ENCODE data around the gene MMP25.
"Not testable (repeated sequence)": the region's sequence is repeated elsewhere in the genome, so short reads cannot be mapped to it uniquely, and the experiment has no call there.

MMP25 gene

DNA sequence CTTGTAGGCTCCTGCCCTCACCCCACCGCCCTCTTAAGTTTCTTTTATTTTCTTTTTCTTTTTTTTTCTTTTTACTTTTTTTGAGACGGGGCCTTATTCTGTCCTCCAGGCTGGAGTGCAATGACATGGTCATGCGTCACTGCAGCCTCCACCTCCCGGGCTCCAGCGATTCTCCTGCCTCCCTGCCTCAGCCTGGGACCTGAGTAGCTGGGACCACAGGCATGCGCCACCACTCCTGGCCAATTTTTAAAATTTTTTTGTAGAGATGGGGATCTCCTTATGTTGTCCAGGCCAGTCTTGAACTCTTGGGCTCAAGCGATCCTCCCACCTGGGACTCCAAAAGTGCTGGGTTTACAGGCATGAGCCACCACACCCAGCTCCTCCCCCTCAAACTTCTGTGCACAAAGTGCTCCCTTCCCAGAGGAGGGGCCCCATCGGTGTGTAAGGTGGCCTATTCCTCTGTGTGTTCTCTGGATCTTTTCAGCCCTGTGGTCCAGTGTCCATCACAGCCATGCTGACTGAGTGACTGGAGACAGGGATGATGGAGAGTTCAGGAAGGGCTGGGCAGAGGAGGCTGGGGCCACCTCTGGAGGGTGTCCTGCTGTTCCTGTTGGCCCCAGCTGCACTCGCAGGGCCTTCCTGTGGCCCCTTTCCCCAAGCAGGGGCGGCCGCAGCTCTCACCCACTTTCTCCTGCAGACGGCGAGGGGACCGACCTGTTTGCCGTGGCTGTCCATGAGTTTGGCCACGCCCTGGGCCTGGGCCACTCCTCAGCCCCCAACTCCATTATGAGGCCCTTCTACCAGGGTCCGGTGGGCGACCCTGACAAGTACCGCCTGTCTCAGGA is 10.2 kb downstream of the MMP25 start:
- DNase-seq: no peak

DNA sequence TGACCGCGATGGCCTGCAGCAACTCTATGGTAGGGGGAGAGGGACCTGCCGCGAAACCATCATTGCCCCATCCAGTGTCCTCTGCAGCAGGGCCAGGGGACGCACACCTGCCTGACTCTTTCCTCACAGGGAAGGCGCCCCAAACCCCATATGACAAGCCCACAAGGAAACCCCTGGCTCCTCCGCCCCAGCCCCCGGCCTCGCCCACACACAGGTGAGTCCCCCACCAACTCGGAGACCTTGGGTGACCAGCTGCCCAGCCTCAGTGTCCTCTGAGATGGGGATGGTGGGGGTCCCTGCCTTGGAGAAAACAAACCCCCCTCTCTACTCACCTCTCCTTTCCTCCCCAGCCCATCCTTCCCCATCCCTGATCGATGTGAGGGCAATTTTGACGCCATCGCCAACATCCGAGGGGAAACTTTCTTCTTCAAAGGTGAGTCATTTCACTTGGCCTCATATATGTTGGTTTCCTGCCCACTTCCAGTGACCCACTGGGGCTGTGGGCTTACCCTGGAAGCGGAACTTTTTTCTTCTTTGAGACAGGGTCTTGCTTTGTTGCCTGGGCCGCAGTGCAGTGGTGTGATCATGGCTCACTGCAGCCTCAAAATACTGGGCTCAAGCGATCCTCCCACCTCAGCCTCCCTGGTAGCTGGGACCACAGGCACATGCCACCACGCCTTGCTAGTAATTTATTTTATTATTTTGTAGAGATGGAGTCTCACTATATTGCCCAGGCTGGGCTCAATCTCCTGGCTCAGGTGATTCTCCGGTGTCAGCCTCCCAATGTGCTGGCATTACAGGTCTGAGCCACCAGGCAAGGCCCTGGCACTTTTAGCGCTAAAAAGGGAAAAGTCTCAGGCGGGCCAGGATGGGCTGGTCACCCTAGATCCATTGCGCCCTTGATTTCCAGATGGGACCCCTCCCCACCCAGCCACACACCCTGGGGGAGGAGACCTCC is 11.1 kb downstream of the MMP25 start:
- no peak for DNase-seq

DNA sequence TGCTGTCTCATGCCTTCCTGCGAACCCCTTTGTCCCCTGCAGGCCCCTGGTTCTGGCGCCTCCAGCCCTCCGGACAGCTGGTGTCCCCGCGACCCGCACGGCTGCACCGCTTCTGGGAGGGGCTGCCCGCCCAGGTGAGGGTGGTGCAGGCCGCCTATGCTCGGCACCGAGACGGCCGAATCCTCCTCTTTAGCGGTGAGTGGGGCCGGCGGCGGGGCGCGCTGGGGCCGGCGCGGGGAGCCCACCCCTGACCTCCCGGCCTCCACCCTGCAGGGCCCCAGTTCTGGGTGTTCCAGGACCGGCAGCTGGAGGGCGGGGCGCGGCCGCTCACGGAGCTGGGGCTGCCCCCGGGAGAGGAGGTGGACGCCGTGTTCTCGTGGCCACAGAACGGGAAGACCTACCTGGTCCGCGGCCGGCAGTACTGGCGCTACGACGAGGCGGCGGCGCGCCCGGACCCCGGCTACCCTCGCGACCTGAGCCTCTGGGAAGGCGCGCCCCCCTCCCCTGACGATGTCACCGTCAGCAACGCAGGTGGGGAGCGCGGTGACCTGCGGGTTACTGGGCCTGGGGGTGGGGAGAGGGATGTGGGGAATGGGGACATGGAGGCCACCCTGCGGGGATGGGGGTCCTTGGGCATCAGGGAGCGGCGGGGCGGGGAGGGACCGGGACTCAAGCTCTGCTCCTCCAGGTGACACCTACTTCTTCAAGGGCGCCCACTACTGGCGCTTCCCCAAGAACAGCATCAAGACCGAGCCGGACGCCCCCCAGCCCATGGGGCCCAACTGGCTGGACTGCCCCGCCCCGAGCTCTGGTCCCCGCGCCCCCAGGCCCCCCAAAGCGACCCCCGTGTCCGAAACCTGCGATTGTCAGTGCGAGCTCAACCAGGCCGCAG is 12.0 kb downstream of the MMP25 start:
- DNase-seq: peak; percentile 28

DNA sequence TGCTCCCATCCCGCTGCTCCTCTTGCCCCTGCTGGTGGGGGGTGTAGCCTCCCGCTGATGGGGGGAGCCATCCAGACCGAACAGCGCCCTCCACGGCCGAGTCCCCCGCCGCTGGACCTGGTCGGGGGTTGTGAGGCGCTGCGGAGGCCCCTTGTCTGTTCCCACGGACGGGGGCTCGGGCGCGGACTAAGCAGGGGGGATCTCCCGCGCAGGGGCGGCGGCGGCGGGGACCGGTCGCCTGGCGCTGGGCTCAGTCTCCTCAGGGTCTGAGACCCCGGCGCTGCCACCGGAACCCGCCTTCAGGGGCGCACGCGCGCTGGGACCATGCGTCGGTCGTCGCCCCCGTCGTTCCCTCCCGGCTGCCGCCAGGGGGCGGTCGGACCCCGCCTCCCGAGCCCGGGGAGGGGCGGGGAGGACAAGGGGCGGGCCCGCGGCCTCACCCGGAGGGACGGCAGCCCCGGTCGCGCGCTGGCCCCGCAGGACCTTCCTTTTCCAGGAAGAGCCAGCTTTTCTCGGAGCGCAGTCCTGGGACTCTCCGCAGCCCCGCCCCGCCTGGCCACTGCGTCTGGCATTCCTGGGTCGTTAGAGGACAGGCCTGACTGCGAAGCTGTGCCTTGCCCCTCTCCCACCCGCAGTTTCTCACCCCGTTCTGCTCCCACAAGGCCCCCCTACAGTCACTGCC is 12.8 kb downstream of the MMP25 start:
- DNase-seq: peak; percentile 78

DNA sequence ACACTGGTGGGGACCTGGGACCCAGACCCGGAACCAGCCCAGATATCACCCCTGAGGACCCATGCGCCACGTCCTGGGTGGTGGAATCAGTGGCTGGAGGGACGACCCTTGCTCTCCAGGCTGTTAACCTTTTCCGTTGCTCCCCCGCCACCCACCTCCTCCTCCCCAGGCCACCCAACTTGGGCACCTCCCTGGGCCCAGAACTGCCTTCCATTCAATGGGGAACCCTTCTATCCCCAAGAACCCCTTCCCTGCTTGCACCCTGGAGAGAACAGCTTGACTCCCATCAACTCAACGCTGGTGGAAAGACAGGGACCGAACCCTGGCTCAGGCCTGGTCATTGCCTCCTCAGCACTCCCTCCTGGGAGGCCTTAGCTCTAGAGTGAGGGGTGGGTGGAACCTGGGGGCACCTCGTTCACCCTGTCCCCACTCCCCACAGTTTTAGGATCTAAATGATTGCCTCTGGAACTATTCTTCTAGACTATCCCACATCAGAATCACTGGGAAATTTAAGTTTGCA is 13.4 kb downstream of the MMP25 start:
- no peak for DNase-seq

DNA sequence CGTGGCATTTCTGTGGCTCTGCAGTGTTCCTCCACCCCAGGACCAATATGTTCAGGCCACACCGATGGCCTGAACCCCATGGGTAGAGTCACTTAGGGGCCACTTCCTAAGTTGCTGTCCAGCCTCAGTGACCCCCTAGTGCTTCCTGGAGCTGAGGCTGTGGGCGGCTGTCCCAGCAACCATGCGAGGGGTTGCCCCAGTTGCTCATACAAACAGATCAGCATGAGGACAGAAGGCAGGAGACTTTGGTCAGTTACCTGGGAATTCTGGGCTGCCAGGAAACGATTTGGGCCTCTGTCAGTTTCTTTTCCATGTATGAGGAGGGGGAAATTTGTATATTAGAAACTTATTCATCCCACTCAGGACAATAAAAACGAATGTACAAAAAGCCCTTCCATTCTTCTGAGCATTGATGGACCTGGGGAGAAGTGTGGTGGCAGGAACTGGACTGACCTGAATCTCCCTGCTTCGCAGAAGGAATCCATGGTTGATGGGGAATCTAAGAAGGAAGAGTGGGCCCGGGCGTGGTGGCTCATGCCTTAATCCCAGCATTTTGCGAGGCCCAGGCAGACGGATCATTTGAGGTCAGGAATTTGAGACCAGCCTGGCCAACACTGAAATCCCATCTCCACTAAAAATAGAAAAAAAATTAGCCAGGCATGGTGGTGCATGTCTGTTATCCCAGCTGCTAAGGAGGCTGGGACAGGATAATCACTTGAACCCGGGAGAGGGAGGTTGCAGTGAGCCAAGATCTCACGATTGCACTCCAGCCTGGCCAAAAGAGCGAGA is 14.2 kb downstream of the MMP25 start:
- no peak for DNase-seq

DNA sequence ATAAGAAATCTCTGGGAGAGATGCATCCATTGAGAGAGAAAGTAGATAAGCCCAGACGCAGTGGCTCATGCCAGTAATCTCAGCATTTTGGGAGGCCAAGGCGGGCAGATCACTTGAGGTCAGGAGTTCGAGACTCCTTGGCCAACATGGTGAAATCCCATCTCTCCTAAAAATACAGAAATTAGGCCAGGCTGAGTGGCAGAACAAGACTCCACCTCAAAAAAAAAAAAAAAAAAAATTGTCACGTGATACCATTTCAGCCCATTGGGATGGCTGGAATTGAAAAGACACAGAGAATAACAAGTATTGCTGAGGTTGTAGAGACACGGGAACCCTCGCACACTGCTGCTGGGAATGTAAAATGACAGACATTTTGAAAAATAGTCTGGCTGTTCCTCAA is 16.2 kb downstream of the MMP25 start:
- no peak for DNase-seq

DNA sequence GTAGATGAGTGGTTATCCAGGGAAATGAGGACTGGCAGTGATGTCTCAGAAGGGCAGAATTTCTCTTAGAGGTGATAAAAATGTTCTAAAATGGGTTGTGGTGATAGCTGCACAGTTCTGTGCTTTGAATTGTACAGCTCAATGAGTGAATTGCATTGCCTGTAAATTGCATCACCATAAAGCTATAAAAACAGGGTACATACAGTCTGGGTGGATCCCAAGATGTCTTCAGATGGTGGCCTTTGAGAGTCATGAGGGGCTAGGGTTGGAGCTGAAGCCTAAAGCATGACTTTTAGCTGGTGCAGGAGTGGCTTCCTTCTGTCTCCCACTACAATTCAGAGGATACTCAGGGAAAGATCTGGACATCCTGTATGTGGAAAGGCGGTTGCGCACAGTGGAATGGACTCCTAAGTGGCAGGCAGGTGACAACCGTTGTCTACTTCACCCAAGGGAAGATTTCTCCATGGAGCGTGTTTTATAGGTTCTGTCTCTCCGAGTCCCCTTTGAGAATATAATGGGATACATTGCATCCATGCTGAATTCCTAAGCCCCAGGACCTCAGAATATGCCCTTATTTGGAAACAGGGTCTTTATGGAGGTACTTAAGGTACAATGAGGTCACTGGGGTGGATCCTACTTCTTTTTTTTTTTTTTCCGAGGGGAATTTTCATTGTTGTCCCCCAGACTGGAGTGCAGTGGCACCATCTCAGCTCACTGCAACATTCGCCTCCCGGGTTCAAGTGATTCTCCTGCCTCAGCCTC is 17.4 kb downstream of the MMP25 start:
- DNase-seq: no peak

DNA sequence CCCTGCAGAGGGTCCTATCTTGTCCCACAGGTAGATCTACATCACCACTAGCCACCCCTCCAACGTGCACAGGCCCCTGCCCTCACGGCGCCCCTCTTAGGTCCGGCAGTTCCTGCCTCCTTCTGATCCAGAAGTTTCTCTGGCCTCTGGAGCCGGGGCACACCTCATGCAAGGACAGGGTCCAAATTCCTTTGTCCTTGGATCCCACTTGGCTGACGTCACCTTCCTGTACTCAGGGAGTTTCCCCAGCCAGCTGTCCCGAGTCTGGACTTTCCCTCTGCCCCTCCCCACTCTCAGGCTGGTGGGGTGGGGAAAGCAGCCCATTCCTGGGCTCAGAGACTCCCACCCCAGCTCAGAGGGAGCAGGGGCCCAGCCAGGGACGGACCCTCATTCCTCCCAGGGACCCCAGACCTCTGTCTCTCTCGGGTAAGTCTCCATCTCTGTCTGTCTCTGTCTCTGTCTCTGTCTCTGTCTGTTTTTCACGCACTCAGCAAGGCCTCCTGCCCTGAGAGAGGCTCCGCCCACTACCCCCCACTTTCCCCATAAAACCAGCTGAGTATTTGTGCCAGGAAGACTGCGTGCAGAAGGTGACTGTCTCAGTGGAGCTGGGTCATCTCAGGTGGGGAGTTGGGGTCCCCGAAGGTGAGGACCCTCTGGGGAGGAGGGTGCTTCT is 18.8 kb downstream of the MMP25 start, which contains the start of gene IL32:
Gene IL32, plus strand, starts transcription at position 572 of the 673 bp plus-strand sequence. CDS start 172 bp downstream, outside the sequence.
- DNase-seq: no peak

DNA sequence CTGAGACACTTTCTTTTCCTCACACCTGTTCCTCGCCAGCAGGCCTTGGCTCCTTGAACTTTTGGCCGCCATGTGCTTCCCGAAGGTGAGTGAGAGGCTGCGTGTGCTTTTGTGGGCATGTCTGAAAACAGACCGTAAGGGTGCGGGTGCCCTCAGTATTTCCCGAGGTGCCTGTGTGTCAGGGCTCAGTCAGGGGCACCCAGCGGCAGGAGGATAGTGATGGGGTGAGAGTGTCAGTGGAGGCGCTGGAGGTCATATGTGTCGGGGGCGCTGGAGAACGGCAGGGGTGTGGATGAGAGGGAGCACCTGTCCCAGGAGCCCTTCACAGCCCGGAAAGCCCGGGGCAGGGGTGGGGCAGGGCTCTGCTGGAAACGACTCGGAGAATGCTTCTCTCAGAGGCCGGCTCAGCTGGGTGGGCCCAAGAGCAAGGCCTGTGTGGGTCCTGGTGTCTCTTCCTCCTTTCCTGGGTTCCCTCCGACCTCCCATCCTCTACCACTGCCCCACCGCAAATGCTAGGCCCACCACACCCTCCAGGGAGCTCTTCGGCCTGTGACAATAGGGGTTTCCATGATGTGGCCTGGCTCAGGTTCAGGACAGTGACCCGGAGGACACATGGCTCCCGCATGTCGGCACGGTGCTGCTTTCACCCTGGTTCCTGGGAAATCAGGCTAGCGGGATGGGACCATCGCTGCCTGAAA is 19.5 kb downstream of the MMP25 start:
- no peak for DNase-seq

DNA sequence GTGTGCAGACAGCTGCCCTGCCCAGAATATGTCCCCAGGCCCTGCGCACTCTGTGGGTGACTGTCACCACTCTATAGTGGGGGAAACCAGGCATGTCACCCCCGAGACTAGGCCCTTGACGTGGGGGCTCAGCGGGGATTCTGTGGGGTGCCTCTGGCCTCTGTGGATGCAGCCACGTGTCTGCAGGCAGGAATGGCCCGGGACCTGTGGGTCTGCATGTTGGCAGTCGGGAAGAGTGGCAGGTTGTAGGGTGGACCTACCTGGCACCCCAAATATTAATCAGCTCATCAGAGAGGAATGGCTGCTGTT is 20.0 kb downstream of the MMP25 start:
- DNase-seq: no peak

DNA sequence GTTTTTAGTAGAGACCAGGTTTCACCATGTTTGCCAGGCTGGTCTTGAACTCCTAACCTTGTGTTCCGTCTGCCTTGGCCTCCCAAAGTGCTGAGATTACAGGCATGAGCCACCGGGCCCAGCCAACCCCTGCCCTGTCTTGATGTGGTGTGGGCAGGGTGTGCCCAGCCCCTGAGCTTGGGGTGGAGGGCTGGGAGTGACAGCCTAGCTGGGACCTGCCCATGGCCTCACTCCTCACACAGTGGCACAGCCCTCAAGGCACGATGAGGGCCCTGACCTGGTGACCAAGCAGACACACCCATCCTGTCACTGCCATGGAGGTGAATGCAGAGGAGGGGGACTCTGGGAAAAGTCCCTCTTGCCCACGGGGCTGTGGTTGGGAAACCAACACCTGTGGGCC is 22.1 kb downstream of the MMP25 start:
- no peak for DNase-seq

DNA sequence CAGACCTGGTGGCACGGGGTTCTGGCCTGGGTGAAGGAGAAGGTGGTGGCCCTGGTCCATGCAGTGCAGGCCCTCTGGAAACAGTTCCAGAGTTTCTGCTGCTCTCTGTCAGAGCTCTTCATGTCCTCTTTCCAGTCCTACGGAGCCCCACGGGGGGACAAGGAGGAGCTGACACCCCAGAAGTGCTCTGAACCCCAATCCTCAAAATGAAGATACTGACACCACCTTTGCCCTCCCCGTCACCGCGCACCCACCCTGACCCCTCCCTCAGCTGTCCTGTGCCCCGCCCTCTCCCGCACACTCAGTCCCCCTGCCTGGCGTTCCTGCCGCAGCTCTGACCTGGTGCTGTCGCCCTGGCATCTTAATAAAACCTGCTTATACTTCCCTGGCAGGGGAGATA is 22.8 kb downstream of the MMP25 start:
- DNase-seq: not testable (repeated sequence)

DNA sequence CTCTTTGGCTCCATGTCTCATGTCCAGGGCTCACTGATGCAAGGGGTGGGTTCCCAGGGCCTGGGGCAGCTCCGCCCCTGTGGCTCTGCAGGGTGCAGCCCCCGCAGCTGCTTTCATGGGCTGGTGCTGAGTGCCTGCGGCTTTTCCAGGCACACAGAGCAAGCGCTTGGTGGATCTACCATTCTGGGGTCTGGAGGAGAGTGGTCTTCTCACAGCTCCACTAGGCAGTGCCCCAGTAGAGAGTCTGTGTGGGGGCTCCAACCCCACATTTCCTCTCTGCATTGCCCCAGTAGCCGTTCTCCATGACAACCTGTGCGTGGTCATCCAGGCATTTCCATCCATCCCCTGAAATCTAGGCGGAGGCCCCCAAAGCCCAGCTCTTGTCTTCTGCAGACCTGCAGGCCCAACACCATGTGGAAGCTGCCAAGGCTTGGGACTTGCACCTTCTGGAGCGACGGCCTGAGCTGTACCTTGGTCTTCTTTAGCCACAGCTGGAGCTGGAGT is 24.3 kb downstream of the MMP25 start:
- no peak for DNase-seq

DNA sequence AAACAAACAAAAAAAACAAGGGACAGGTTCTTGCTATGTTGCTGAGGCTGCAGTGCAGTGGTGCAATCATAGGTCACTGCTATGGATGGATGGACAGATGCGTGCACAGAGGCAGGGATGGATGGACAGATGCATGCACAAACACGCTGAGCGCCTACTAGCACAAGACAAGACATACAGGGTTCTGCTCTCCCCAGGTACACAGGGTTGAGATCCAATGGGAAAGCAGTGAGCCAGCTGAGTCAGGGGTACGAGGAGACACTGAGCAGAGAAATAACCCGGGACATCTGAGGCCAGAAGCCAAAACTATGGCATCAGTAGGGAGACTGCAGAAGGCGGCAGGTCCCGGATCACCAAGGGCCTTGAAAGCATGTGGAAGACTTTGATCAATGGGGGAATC is 25.3 kb downstream of the MMP25 start:
- DNase-seq: no peak

DNA sequence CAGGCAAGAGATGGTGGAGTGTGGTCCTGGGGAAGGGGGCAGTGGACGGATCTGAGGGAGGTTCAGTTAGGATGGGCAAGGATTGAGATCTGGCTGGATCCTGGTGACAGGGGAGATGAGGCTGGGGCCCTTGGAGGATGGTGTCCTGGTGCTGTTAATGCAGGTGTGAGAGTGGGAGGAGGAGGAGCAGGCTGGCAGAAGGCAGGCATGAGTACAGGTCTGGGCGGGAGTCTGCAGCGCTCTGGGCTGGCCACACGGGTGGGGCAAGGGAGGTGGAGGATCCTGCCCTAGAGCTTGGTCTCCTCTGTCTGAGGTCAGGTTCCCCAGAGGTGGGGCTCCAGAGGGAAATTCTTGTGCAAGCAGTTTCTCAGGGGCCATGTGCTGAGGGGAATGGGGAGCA is 25.8 kb downstream of the MMP25 start:
- DNase-seq: not testable (repeated sequence)

DNA sequence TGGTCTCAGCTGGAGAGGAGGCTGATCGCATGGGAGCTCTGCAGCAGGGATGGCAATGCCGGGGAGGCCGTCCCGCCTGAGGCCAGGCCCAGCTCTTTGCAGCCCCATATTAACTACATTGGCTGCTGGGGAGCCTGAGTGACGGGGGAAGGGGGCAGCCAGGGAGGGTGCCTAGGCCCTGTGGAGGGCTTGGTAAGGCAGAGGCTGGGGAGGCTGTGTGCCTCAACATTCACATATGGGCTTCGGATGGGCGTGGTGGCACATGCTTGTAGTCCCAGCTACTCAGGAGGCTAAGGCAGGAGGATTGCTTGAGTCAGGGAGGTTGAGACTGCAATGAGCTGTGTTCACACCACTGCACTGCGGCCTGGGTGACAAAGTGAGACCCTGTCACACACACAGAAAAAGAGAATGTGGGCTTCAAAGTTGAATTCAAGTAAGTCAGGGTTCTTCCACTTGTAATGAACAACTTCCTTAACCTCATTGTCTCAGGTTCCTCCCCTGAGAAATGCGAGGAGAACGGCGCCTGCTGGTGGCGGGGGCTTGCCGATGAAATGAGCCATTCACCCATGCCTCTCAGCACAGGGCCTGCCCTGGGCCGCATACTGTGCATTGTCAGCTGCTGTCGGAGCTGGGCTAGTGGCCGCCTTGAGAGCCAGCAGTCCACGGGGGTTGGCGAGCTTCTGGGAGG is 26.4 kb downstream of the MMP25 start:
- DNase-seq: not testable (repeated sequence)

DNA sequence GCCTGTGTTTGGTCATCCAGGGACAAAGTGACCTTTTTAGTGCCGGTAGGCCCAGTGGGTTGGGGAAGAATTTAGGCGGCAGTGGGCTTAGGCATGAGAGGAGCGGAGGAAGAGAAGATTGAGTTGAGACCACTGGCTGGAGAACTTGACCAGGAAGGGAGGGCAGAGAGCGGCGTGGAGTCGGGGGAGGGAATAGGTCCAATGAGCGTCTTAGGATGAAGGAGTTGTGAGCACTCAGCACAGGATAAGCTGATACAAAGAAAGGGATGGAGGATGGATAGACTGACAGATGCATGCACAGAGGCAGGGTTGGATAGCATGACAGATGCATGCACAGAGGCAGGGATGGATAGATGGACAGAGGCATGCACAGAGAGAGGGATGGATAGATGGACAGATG is 27.1 kb downstream of the MMP25 start:
- no peak for DNase-seq

All from COR-L47 (cell line).